ENCODE measurements around the gene CACNA1F.

The CACNA1F gene

DNA sequence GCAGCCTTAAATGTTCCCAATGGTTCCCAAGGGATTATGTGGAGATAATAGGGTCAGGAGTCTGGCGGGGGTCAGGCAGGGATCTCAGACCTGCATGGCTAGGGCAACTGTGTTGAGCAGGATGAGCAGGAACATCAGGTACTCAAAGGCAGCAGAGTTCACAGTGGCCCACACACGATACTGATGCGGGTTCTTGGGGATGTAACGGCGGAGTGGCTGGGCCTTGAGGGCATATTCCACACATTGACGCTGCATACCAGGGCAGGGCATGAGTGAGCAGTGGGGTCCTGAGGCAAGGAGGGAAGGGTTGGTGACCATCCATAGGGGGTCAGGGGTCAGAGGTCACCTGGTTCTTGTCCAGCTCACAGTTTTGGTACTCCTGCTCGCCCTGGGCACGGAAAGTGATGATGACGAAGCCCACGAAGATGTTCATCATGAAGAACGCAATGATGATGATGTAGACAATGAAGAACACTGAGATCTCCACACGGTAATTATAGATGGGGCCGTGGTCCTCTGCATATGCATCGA lies 18.1 kb downstream of the CACNA1F start:
- no peak for DNase-seq (ENCODE audit: low read depth)
- TF ChIP-seq, protein P1, sequence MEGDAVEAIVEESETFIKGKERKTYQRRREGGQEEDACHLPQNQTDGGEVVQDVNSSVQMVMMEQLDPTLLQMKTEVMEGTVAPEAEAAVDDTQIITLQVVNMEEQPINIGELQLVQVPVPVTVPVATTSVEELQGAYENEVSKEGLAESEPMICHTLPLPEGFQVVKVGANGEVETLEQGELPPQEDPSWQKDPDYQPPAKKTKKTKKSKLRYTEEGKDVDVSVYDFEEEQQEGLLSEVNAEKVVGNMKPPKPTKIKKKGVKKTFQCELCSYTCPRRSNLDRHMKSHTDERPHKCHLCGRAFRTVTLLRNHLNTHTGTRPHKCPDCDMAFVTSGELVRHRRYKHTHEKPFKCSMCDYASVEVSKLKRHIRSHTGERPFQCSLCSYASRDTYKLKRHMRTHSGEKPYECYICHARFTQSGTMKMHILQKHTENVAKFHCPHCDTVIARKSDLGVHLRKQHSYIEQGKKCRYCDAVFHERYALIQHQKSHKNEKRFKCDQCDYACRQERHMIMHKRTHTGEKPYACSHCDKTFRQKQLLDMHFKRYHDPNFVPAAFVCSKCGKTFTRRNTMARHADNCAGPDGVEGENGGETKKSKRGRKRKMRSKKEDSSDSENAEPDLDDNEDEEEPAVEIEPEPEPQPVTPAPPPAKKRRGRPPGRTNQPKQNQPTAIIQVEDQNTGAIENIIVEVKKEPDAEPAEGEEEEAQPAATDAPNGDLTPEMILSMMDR (conservative IDR thresholded peaks at IDR 0.05; ENCODE audit: low read length): no peak
- H3K4me3 ChIP-seq (ENCODE audit: low read length): no peak overlapping the region

DNA sequence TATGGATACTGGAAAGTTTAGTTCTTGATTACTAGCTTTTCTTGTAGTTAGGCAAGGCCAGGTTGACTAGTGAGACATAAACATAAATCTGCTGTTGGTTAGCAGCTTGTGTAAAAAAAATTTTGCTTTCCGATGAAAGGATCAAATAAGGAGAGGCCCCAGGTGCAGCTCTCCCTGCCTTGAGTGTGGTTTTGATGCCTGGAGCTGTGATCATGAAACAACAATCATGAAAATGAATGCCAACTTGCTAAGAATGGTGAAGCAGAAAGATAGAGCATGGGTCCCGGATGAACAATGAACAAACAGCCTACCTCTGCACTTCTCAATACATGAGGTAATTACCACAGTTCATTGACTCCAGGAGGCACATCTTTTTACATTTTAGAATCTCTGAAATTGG lies 18.7 kb downstream of the CACNA1F start:
- DNase-seq (ENCODE audit: low read depth): no peak
- H3K4me3 ChIP-seq (ENCODE audit: low read length): no peak overlapping the region
- TF ChIP-seq, protein P1 (conservative IDR thresholded peaks at IDR 0.05; ENCODE audit: low read length): no peak

DNA sequence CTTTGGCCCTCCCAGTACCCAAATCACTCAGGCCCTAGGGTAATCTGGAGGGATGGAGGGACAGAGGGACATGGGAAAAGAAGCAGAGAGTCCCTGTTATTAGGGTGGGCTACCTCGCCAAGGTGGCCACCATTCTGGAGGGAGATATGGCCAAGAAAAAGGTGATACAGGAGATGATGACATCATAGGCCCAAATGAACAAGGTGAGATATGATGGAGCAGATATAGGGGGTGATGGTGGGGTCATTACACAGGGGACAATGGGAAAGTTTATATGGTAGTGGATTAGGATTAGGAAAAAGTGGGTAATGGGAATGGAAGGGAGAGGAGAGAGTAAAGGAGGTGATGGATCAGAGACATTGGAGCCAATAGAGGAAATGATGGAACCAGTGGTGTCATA lies 20.3 kb downstream of the CACNA1F start:
- H3K4me3 ChIP-seq (ENCODE audit: low read length): no peak overlapping the region
- no peak for DNase-seq (ENCODE audit: low read depth)
- TF ChIP-seq, protein P1 (conservative IDR thresholded peaks at IDR 0.05; ENCODE audit: low read length): no peak

DNA sequence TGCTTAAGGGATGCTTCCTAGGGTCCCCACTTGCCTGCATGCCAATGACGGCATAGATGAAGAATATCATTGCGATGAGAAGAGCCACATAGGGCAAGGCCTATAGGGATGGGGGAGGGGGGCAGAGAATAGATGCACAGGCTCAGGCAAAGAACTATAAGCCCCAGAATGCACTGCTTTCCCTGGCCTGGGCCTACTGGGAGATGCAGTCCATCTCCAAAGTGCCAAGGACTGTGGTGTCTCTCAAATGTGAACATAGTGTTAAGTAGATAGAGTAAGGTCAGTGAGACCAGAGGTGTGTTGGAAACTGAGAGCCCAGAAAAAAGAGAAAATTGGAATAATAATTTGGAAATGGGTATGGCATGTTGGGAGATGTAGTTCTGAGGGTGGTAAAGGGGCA lies 20.9 kb downstream of the CACNA1F start:
- TF ChIP-seq, protein P1 (conservative IDR thresholded peaks at IDR 0.05; ENCODE audit: low read length): no peak
- no peak for DNase-seq (ENCODE audit: low read depth)
- no peak overlapping the region for H3K4me3 ChIP-seq (ENCODE audit: low read length)

DNA sequence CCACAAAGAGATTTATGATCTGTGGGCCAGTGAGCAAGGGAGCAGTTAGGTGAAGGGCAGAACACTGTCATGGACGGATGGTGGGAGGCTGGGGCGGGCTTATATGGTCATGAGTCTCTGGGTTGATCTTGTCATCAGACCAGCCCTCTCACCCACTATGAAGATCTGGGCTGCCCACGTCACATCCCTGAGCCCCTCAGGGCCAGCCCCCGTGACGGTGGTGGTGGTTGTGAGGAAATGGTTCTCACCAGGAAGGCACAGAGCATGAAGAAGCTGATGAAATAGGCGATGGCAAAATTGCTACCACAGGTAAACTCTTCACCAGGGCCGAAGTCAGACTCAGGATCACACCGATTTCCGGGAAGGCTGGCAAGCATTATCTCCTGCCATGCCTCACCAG lies 22.1 kb downstream of the CACNA1F start:
- no peak overlapping the region for H3K4me3 ChIP-seq (ENCODE audit: low read length)
- TF ChIP-seq, protein P1 (conservative IDR thresholded peaks at IDR 0.05; ENCODE audit: low read length): no peak
- DNase-seq (ENCODE audit: low read depth): no peak

DNA sequence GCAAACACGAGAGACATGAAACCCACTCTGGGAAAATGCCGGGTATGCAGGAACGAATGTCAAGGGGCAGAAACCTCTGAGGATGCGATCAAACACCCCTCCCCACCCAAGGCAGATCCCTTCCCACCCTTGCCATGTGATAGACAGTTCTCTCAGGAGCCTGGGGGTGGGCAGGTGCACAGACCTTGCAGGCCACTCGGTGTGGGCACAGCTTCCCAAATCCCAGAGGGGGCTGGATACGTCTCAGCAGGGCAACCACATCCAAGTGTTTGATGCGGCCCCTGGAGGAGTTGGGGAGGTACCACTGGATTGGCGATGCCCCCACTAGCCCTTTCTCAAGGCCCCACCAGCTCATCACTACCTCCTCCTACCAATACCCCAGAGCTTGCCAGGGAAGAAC lies 22.7 kb downstream of the CACNA1F start:
- TF ChIP-seq, protein P1 (conservative IDR thresholded peaks at IDR 0.05; ENCODE audit: low read length): no peak
- no peak for DNase-seq (ENCODE audit: low read depth)
- H3K4me3 ChIP-seq (ENCODE audit: low read length): no peak overlapping the region

DNA sequence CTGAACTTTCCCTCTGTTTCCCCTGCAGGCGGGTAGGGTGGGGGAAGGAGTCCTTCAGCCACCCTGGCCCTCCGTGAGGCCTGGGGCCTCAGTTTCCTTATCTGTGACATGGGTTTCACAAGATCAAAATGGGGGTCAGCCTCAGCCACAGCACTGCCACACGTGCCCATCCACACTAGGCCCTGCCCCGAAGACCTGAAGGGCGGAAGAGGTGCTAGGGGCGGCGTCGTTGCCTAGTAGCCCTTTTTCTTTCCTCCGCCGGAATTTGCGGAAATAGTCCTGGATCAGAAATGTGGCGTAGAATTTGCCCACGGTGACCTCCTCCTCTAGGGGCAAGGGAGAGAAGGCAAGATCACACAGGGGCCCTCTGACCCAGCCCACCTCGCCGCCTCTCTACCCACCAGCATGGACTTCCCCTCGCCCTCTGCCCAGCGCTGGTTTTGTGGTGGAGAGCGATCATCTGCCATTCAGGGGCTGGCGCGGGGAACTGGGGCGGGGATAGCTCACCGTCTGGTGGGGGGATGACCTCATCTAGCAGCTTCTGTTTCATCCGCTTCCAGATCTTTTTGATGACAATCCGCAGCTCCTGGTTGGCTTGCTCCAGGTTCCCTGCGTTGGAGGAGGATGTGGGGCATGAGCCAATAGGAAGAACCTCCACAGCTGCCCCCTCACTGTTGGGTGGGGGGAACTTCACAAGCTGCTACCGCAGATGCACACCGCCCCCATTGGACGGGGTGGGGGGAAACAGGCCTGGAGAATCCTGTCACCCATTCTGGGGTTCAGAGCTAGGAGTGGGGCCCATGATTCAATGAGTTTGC lies 23.5 kb downstream of the CACNA1F start:
- DNase-seq (ENCODE audit: low read depth): no peak
- TF ChIP-seq, protein P1 (conservative IDR thresholded peaks at IDR 0.05; ENCODE audit: low read length): no peak
- H3K4me3 ChIP-seq (ENCODE audit: low read length): no peak overlapping the region
